Loucy (cell line): ENCODE data around the gene FBXW8.

Experiments
- CTCF ChIP-seq: fragments of 200-600 bp; sonication (generic); conservative IDR thresholded peaks from 2 replicates; pipeline ENCODE4 v1.5.1; 2014; ENCODE audit warnings: mild to moderate bottlenecking, antibody characterized with exemption, low read length
- EZH2phosphoT487 ChIP-seq: fragments of 200-600 bp; IDR thresholded peaks from 2 replicates; pipeline ENCODE4 v1.6.1; 2018; ENCODE audit warnings: antibody characterized with exemption, mild to moderate bottlenecking, moderate library complexity, borderline replicate concordance

GRCh38 chr12:117038023-117038680 lies 127.4 kb downstream of the FBXW8 start:
- TF ChIP-seq CTCF (no peak), EZH2phosphoT487 (no peak)
